A673 (cell line): Measurements from ENCODE around the gene MYLK4. TPM values are rescaled to one million over a fixed set of nuclear protein-coding genes. Genes with fewer than 3 reads are reported as not detected.

Source experiments
- BruUV-seq: library from RNA; stranded (reverse); fragments of 400-500 nt; replicated peaks from 2 replicates; lab custom pipeline; 2021; lab: Mats Ljungman, UMichigan
- CTCF ChIA-PET: fragments of 300-600 bp; sonication (Branson Sonifier 250); formaldehyde crosslinking; loops from one replicate; lab custom pipeline; 2022; ENCODE audit warnings: antibody characterized with exemption; lab: Charles Lee
- POLR2A ChIA-PET: fragments of 300-600 bp; sonication (Branson Sonifier 250); formaldehyde crosslinking; loops from one replicate; lab custom pipeline; 2022; ENCODE audit warnings: antibody characterized with exemption; ENCODE audit not compliant: low non-redundant PET; lab: Charles Lee
- DNase-seq: peaks from one replicate; pipeline ENCODE4 v3.0.0-alpha.2; 2015; ENCODE audit warnings: low spot score
- H3K27ac ChIP-seq: fragments of 200-600 bp; sonication (generic); 2 replicates; pipeline ENCODE4 v1.5.1; 2016; ENCODE audit warnings: mixed run types, low read depth, mild to moderate bottlenecking, mixed read lengths, antibody characterized with exemption, low read length; ENCODE audit not compliant: poor library complexity, severe bottlenecking
- H3K27me3 ChIP-seq: fragments of 200-600 bp; sonication (generic); replicated peaks from 2 replicates; pipeline ENCODE4 v1.6.1; 2017; ENCODE audit warnings: mixed run types, low read depth, mild to moderate bottlenecking, mixed read lengths, antibody characterized with exemption, low read length; ENCODE audit not compliant: insufficient read depth, poor library complexity
- H3K36me3 ChIP-seq: fragments of 200-600 bp; sonication (generic); 2 replicates; pipeline ENCODE4 v1.6.1; 2016; ENCODE audit warnings: mixed run types, mild to moderate bottlenecking, mixed read lengths, antibody characterized with exemption, low read length; ENCODE audit not compliant: insufficient read depth, poor library complexity, severe bottlenecking
- H3K4me1 ChIP-seq: fragments of 200-600 bp; sonication (generic); 2 replicates; pipeline ENCODE4 v1.6.1; 2017; ENCODE audit warnings: mixed run types, mild to moderate bottlenecking, mixed read lengths, antibody characterized with exemption, low read length; ENCODE audit not compliant: insufficient read depth, poor library complexity, severe bottlenecking
- H3K4me3 ChIP-seq: fragments of 200-600 bp; sonication (generic); 2 replicates; pipeline ENCODE4 v1.5.1; 2016; ENCODE audit warnings: low read depth, mixed run types, mild to moderate bottlenecking, mixed read lengths, low read length; ENCODE audit not compliant: poor library complexity, severe bottlenecking
- H3K9me3 ChIP-seq: fragments of 200-600 bp; sonication (generic); 2 replicates; pipeline ENCODE4 v1.6.1; 2016; ENCODE audit warnings: mixed run types, low read depth, mild to moderate bottlenecking, mixed read lengths, antibody characterized with exemption, low read length; ENCODE audit not compliant: poor library complexity, severe bottlenecking
- EZH2 ChIP-seq: fragments of 200-600 bp; sonication (generic); IDR thresholded peaks from 2 replicates; pipeline ENCODE4 v1.6.1; 2017; ENCODE audit warnings: borderline replicate concordance, low read depth, mild to moderate bottlenecking, mixed read lengths, antibody characterized with exemption, low read length; ENCODE audit not compliant: poor library complexity, severe bottlenecking
- intact Hi-C: fragments of 100-400 bp; cut with micrococcal nuclease; formaldehyde crosslinking; loops from one replicate; pipeline ENCODE4 v1.10.0; 2022; ENCODE audit not compliant: unreplicated experiment
- total RNA-seq: library from RNA; stranded (reverse); gene quantifications from 2 replicates; pipeline ENCODE4 v1.2.3, GENCODE V29; 2021
- TF ChIP-seq, protein P1 (sequence below): fragments of 300-800, 200-600 bp; sonication (generic); conservative IDR thresholded peaks from 2 replicates; pipeline ENCODE4 v1.5.1; 2017; ENCODE audit warnings: low read depth, mild to moderate bottlenecking, antibody characterized with exemption, low read length, moderate library complexity, mixed read lengths

MYLK4 gene
- total RNA-seq, 1 experiment from 2014 or later = 0.39 TPM

DNA sequence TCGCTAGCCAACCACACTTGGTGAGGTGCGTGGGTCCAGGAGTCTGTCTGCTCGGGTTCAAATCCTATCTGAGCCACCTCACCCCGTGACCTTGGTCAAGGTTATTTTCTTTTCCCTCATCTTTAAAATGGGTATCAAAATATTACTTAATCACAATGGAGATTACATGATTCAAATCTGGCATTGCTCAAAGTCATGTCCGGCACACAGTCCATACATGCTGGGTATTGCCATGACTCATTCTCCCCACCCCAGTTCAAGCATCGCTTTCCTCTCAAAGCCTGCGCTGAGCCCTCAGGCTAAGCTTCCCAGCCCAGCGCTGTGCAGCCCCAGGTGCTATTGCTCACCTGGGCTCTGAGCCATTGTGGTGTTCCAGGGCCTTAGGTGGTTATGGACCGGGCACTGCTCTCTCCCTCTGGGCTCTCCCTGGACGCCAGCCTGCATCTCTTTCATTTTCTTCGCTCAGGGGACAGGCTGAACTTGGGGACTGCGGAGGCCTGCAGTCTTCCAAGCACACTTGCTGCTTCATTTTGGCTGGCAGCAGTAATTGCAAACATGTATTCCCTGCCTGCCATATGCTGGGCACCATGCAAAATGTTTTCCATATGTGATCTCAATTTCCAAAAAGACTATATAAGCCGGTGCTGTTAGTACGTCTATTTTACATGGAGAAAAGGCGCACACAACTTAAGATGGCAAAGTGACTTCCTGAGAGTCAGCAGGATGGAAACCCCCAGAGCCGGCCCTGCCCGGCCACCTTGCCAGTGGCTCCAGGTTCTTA, 41.8 kb upstream of the MYLK4 start:
- intact Hi-C loops = loop anchor here (2.0 to 5.0 kb wide), 3 partner anchors 54 to 195 kb away; no protein-coding TSS in a partner anchor
- no TSS peak for BruUV-seq
- DNase-seq = no peak
- Histone ChIP-seq H3K27me3 (no peaks in the 10 kb centered on the region), H3K36me3 (no peaks in the 10 kb centered on the region), H3K9me3 (no peaks in the 10 kb centered on the region), H3K27ac (no peak overlapping the region), H3K4me3 (no peak overlapping the region), H3K4me1 (peaks cover 17% of the 10 kb centered on the region)
- ChIA-PET POLR2A (no interaction called here), CTCF (interaction anchor here (1.9 kb wide), 1 partner anchor 54 kb away, joined by 13 read pairs; no protein-coding TSS in a partner anchor)
- TF ChIP-seq EZH2 = no peak
- TF ChIP-seq, protein P1, sequence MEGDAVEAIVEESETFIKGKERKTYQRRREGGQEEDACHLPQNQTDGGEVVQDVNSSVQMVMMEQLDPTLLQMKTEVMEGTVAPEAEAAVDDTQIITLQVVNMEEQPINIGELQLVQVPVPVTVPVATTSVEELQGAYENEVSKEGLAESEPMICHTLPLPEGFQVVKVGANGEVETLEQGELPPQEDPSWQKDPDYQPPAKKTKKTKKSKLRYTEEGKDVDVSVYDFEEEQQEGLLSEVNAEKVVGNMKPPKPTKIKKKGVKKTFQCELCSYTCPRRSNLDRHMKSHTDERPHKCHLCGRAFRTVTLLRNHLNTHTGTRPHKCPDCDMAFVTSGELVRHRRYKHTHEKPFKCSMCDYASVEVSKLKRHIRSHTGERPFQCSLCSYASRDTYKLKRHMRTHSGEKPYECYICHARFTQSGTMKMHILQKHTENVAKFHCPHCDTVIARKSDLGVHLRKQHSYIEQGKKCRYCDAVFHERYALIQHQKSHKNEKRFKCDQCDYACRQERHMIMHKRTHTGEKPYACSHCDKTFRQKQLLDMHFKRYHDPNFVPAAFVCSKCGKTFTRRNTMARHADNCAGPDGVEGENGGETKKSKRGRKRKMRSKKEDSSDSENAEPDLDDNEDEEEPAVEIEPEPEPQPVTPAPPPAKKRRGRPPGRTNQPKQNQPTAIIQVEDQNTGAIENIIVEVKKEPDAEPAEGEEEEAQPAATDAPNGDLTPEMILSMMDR = no peak

DNA sequence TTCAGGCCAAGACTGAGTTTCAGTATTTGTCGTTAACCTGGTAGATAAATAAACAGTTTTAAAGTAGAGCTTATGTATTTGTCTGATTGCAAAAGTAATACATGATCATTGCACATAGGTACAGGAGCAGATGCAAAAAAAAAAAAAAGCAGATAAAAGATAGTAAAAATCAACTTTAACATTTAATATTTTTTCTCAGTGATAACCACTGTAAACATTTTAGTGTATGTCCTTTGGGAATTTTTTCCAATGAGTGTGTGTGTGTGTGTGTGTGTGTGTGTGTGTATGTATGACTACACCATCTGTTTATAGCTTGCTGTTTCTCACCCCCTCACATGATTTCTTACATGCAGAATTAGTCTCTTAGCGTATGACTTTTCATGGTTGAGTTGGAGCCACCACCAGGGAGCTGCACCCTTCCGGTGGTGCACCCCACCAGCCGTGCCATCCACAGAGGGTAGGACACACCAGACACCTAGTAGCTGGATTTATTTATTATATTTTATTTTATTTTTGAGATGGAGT, 40.8 kb upstream of the MYLK4 start:
- POLR2A ChIA-PET = no interaction called here
- TF ChIP-seq EZH2 = no peak
- TF ChIP-seq, protein P1 = no peak
- Histone ChIP-seq H3K4me3 (no peak overlapping the region), H3K4me1 (peaks cover 17% of the 10 kb centered on the region), H3K9me3 (no peaks in the 10 kb centered on the region), H3K36me3 (no peaks in the 10 kb centered on the region), H3K27me3 (no peaks in the 10 kb centered on the region), H3K27ac (no peak overlapping the region)
- DNase-seq = no peak
- BruUV-seq = no TSS peak
- intact Hi-C loops = loop anchor here (2.0 to 5.0 kb wide), 3 partner anchors 121 to 196 kb away; no protein-coding TSS in a partner anchor
- CTCF ChIA-PET = interaction anchor here (0.6 to 1.9 kb wide), 10 partner anchors 27 to 1468 kb away, joined by 3 to 21 read pairs (median 5); no protein-coding TSS in a partner anchor

DNA sequence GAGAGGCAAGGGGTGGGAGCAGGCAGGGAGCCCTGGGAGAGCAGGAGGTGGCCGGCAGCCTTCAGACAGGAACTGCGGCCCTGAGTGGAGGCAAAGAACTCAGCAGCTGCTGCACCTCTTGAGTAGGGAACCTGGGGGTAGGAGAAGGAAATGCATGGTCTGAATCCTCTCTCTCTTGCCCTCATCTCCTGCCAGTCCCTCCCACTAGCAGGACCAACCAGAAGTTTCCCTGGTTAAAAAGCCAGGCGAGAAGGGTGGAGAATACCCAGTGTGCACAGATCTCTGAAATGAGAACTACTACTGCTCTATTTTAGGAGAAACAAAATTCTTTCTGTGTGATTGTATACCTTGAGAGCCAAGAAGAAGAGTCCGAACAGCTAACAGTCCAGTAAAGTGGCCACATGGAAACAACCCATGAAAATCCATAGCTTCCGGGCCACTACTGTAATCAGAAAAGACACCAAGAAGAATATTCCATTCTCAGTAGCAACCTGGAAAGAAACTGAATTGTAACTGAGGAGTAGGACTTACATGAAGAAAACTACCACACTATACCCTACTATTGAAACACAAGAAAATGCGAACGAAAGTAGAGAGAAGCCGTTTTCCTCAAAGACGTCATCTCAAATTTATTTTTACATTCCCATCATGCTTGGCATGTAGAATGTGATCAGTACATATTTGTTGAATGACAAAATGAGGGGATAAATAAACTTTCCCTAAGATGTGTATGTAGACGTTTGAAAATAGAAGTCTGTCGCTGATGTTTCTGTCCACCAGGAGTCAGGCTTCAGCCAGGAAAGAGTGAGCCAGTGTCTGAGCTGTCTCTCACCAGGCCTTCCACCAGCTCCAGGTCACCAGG, 40.1 kb upstream of the MYLK4 start:
- CTCF ChIA-PET = interaction anchor here (0.6 to 1.9 kb wide), 9 partner anchors 28 to 266 kb away, joined by 3 to 21 read pairs (median 5); no protein-coding TSS in a partner anchor
- Histone ChIP-seq H3K4me3 (no peak overlapping the region), H3K4me1 (peaks cover 17% of the 10 kb centered on the region), H3K27me3 (no peaks in the 10 kb centered on the region), H3K36me3 (no peaks in the 10 kb centered on the region), H3K9me3 (no peaks in the 10 kb centered on the region), H3K27ac (peak overlapping the region; percentile 12)
- DNase-seq = peak; percentile 78
- intact Hi-C loops = loop anchor here (2.0 to 5.0 kb wide), 3 partner anchors 121 to 196 kb away; no protein-coding TSS in a partner anchor
- POLR2A ChIA-PET = no interaction called here
- TF ChIP-seq EZH2 = no peak
- TF ChIP-seq, protein P1 = peak; percentile 87
- no TSS peak for BruUV-seq
